Heart right ventricle (tissue), 16 donors: ENCODE results near the gene CES2. TPM values are rescaled to one million over a fixed set of nuclear protein-coding genes. Genes with fewer than 3 reads are reported as not detected.

Experiments
- ATAC-seq, 8 donors: fragments of 200-7000 bp; cut with Tn5 transposase; one replicate each; pipeline ENCODE4 v1.9.1; 2020; ENCODE audit warnings: mild to moderate bottlenecking in 8 of 8, moderate library complexity in 8 of 8, moderate number of reproducible peaks in 1 of 8
- DNase-seq, 2 donors: peaks; one replicate each; pipeline ENCODE4 v3.0.0-alpha.2; 2020
- H3K27ac ChIP-seq, 10 donors: fragments of 200-600 bp; sonication (generic) in 2 of 10; one replicate each; pipeline versions ENCODE4 v1.5.0 to v1.8.0; 2020 to 2022; ENCODE audit warnings: mild to moderate bottlenecking in 3 of 10
- H3K27me3 ChIP-seq, 7 donors: fragments of 200-600 bp; one replicate each; pipeline ENCODE4 v1.8.0; 2021 to 2022; ENCODE audit warnings: mild to moderate bottlenecking in 2 of 7
- H3K36me3 ChIP-seq, 9 donors: fragments of 200-600 bp; sonication (generic) in 1 of 9; one replicate each; pipeline versions ENCODE4 v1.5.0 to v1.8.0; 2020 to 2022; ENCODE audit warnings: mild to moderate bottlenecking in 2 of 9
- H3K4me1 ChIP-seq, 9 donors: fragments of 200-600 bp; sonication (generic) in 1 of 9; one replicate each; pipeline versions ENCODE4 v1.5.0 to v1.8.0; 2020 to 2022; ENCODE audit warnings: mild to moderate bottlenecking in 4 of 9
- H3K4me3 ChIP-seq, 10 donors: fragments of 200-600 bp; sonication (generic) in 2 of 10; one replicate each; pipeline versions ENCODE4 v1.5.0 to v1.8.0; 2020 to 2022; ENCODE audit warnings: mild to moderate bottlenecking in 7 of 10, moderate library complexity in 2 of 10
- H3K9me3 ChIP-seq, 11 donors: fragments of 200-600 bp in 10 of 11; sonication (generic) in 2 of 11; one replicate each; pipeline versions ENCODE4 v1.5.0 to v1.8.0; 2013 to 2022; ENCODE audit warnings: mild to moderate bottlenecking in 2 of 11, control low read depth in 1 of 11, moderate library complexity in 1 of 11
- CTCF ChIP-seq, 9 donors: fragments of 200-600 bp; sonication (generic) in 2 of 9; IDR thresholded peaks; one replicate each; pipeline versions ENCODE4 v1.5.0 to v1.8.0; 2021 to 2022; ENCODE audit warnings: antibody characterized with exemption in 9 of 9, mild to moderate bottlenecking in 5 of 9, moderate library complexity in 1 of 9
- WGBS, 2 donors: extraction: QIAGEN DNeasy Blood & Tissue Kit; methylation state at CpG; one replicate each; pipeline ENCODE4 v1.1.7; 2013; ENCODE audit warnings: inconsistent platforms in 1 of 2; 5-methylcytosine and 5-hydroxymethylcytosine counted together
- intact Hi-C, 10 donors: fragments of 100-400 bp; cut with DNase I; formaldehyde crosslinking; loops; one replicate each; pipeline versions ENCODE4 v1.11.1 to v1.14.2; 2022
- polyA plus RNA-seq, 2 donors: library from polyadenylated mRNA; stranded (reverse); fragments of 200-250 nt; gene quantifications; one replicate each; pipeline ENCODE4 v1.2.3, GENCODE V29; 2013
- total RNA-seq, 10 donors: library from RNA; stranded (reverse); fragmentation: NEBNext Ultra II Directional in 3 of 10; extraction: Animal tissue kit (Norgen Biotek cat#: 25700) in 3 of 10; gene quantifications; one replicate each; pipeline versions ENCODE4 v1.2.1 to v1.2.4, GENCODE V29; 2021 to 2023
- donor health status: Arrhythmogenic right ventricular cardiomyopathy.
- donor health status: ischemic (EF 13 %, LVEDD 7.1; RV severe dilation, severe dysfunction).
- donor health status: healthy with polysubstance abuse.
- donor health status: DM: no; HTN: yes; CAD: no.
- donor health status: DM: no; HTN: no; CAD: no.
- donor health status: ischemic (EF 25% LVEDD 6.9; RV normal size, moderate dysfunction).
- donor health status: ischemic (EF 25% LVEDD 5.7; RV mildly dilated, moderate dysfunction).
- donor health status: healthy.
- donor health status: DM: yes; HTN: yes; CAD: no.
- donor health status: Ischemic cardiomyopathy.
- donor health status: ischemic (EF 35%, LVEDD 5.7; RV mildly dilated, moderate dysfunction).
- donor health status: nonischemic (EF 11% LVEDD 7.7; RV severe dilation, severe dysfunction).
- donor health status: DM: yes; HTN: yes; CAD: no.
- donor health status: PGD.
- donor health status: ischemic (EF 29% LVEDD 5.4; RV normal size, mild dysfunction).
- donor health status: nonischemic (EF 23%, LVEDD 6.1; RV moderate dilation, normal function).

Gene CES2
- total and polyA plus RNA-seq, 12 donors, result 25.1 to 194 (median 81.5) TPM

GRCh38 chr16:66959704-66960161 is 24.4 kb downstream of the CES2 start:
- TF ChIP-seq CTCF (IDR thresholded peaks at IDR 0.05), result no peak
- Histone ChIP-seq H3K9me3 (no peaks in the 10 kb centered on the region), H3K36me3 (no peaks in the 10 kb centered on the region), H3K4me1 (peaks cover 0 to 12% (median 0%) of the 10 kb centered on the region in 9 donors), H3K27me3 (no peaks in the 10 kb centered on the region), H3K4me3 (no peak overlapping the region), H3K27ac (no peak overlapping the region)
- DNase-seq (no peak), ATAC-seq (peak in 6 of 8 donors; percentile 8 to 54 (median 38))
- intact Hi-C loops, result loop anchor here in 2 of 10 donors (10.0 kb wide), 2 partner anchors 65 to 225 kb away; partner anchors contain the start of gene MATCAP1 (in 1 of the 2)
- WGBS, 2 donors, result 62 to 73% methylated on average over 5 of the region's 5 CpGs

GRCh38 chr16:66960270-66960669 is 25.0 kb downstream of the CES2 start:
- Histone ChIP-seq H3K4me3 (no peak overlapping the region), H3K27me3 (no peaks in the 10 kb centered on the region), H3K9me3 (no peaks in the 10 kb centered on the region), H3K27ac (no peak overlapping the region), H3K4me1 (peaks cover 0 to 12% (median 0%) of the 10 kb centered on the region in 9 donors), H3K36me3 (no peaks in the 10 kb centered on the region)
- intact Hi-C loops, result no loop called here
- no peak for DNase-seq
- no peak for TF ChIP-seq CTCF (IDR thresholded peaks at IDR 0.05)
- ATAC-seq, result no peak
- 88 to 92% methylated on average over 1 of the region's 1 CpG for WGBS, 2 donors

GRCh38 chr16:66961065-66961744 is 25.9 kb downstream of the CES2 start, which contains the start of gene CES3:
Gene CES3 (plus strand): TSS chr16:66961266. CDS start chr16:66961308, 42 bp downstream.
- TF ChIP-seq CTCF (IDR thresholded peaks at IDR 0.05), result peak; percentile 17 to 79 (median 63)

GRCh38 chr16:66961914-66962313 is 26.6 kb downstream of the CES2 start:
- Histone ChIP-seq H3K27me3 (no peaks in the 10 kb centered on the region), H3K36me3 (no peaks in the 10 kb centered on the region), H3K4me1 (peaks cover 0 to 12% (median 0%) of the 10 kb centered on the region in 9 donors), H3K27ac (no peak overlapping the region), H3K9me3 (no peaks in the 10 kb centered on the region), H3K4me3 (no peak overlapping the region)
- TF ChIP-seq CTCF (IDR thresholded peaks at IDR 0.05), result no peak
- 55 to 58% methylated on average over 5 of the region's 5 CpGs for WGBS, 2 donors
- ATAC-seq, result peak in 2 of 8 donors; percentile 38 to 51
- intact Hi-C loops, result no loop called here
- no peak for DNase-seq

More at GRCh38 chr16:66961065-66961744, 25.9 kb downstream of the CES2 start, which contains the start of gene CES3:
- H3K4me3 ChIP-seq, result no peak within 1 kb of the TSS
- WGBS, 2 donors, result 63 to 67% methylated on average over 15 to 16 of the region's 16 CpGs
- H3K9me3 ChIP-seq, result no peaks in the 10 kb centered on the region
- no peaks in the 10 kb centered on the region for H3K36me3 ChIP-seq
- ATAC-seq, result peak in 7 of 8 donors; percentile 63 to 76 (median 69)
- no peak within 1 kb of the TSS for H3K27ac ChIP-seq
- peaks cover 0 to 12% (median 0%) of the 10 kb centered on the region in 9 donors for H3K4me1 ChIP-seq
- intact Hi-C loops, result no loop called here
- peak in 1 of 2 donors; percentile 42 for DNase-seq
- no peaks in the 10 kb centered on the region for H3K27me3 ChIP-seq
